Measurements from ENCODE around the gene UBE4A.
A peak's percentile ranks its signal among the peaks of the same experiment; 100 is the strongest.

UBE4A gene

GRCh38 chr11:118322721-118323120 lies 36.7 kb upstream of the UBE4A start:
- in situ Hi-C loops (cut with HindIII; ENCODE audit: low pct_unique_long_range_greater_than_20kb, low sequenced_read_pairs) = no loop called here
- no peak for TF ChIP-seq JUND (IDR thresholded peaks at IDR 0.05; ENCODE audit: low read depth)
- no peak for DNase-seq (ENCODE audit: low read depth in 1 of 2, low spot score in 1 of 2)

GRCh38 chr11:118325283-118325682 lies 34.1 kb upstream of the UBE4A start:
- no peak for DNase-seq (ENCODE audit: low read depth in 1 of 2, low spot score in 1 of 2)
- in situ Hi-C loops (cut with HindIII; ENCODE audit: low pct_unique_long_range_greater_than_20kb, low sequenced_read_pairs) = no loop called here
- no peak for TF ChIP-seq JUND (IDR thresholded peaks at IDR 0.05; ENCODE audit: low read depth)

GRCh38 chr11:118328745-118329144 lies 30.7 kb upstream of the UBE4A start:
- no peak for TF ChIP-seq JUND (IDR thresholded peaks at IDR 0.05; ENCODE audit: low read depth)

GRCh38 chr11:118334745-118335144 lies 24.7 kb upstream of the UBE4A start:
- no peak for TF ChIP-seq JUND (IDR thresholded peaks at IDR 0.05; ENCODE audit: low read depth)
- no peak for DNase-seq (ENCODE audit: low read depth in 1 of 2, low spot score in 1 of 2)
- in situ Hi-C loops (cut with HindIII; ENCODE audit: low pct_unique_long_range_greater_than_20kb, low sequenced_read_pairs) = no loop called here

More at GRCh38 chr11:118328745-118329144, 30.7 kb upstream of the UBE4A start:
- DNase-seq (ENCODE audit: low read depth in 1 of 2, low spot score in 1 of 2) = no peak
- in situ Hi-C loops (cut with HindIII; ENCODE audit: low pct_unique_long_range_greater_than_20kb, low sequenced_read_pairs) = no loop called here

- in situ Hi-C loops (cut with HindIII; ENCODE audit: low pct_unique_long_range_greater_than_20kb, low sequenced_read_pairs) = no loop called here
- TF ChIP-seq JUND (IDR thresholded peaks at IDR 0.05; ENCODE audit: low read depth) = no peak
- no peak for DNase-seq (ENCODE audit: low read depth in 1 of 2, low spot score in 1 of 2)
Observed at GRCh38 chr11:118338637-118339061, 20.8 kb upstream of the UBE4A start.

GRCh38 chr11:118339281-118339961 lies 20.0 kb upstream of the UBE4A start:
- no peak for DNase-seq (ENCODE audit: low read depth in 1 of 2, low spot score in 1 of 2)
- TF ChIP-seq JUND (IDR thresholded peaks at IDR 0.05; ENCODE audit: low read depth) = no peak
- in situ Hi-C loops (cut with HindIII; ENCODE audit: low pct_unique_long_range_greater_than_20kb, low sequenced_read_pairs) = no loop called here

GRCh38 chr11:118340449-118340848 lies 19.0 kb upstream of the UBE4A start:
- no peak for TF ChIP-seq JUND (IDR thresholded peaks at IDR 0.05; ENCODE audit: low read depth)
- in situ Hi-C loops (cut with HindIII; ENCODE audit: low pct_unique_long_range_greater_than_20kb, low sequenced_read_pairs) = no loop called here
- no peak for DNase-seq (ENCODE audit: low read depth in 1 of 2, low spot score in 1 of 2)

GRCh38 chr11:118341261-118341660 lies 18.1 kb upstream of the UBE4A start:
- no peak for TF ChIP-seq JUND (IDR thresholded peaks at IDR 0.05; ENCODE audit: low read depth)
- in situ Hi-C loops (cut with HindIII; ENCODE audit: low pct_unique_long_range_greater_than_20kb, low sequenced_read_pairs) = no loop called here
- no peak for DNase-seq (ENCODE audit: low read depth in 1 of 2, low spot score in 1 of 2)

- in situ Hi-C loops (cut with HindIII; ENCODE audit: low pct_unique_long_range_greater_than_20kb, low sequenced_read_pairs) = no loop called here
- no peak for TF ChIP-seq JUND (IDR thresholded peaks at IDR 0.05; ENCODE audit: low read depth)
- peak; percentile 33 to 37 for DNase-seq (ENCODE audit: low read depth in 1 of 2, low spot score in 1 of 2)
Observed at GRCh38 chr11:118341815-118342489, 17.4 kb upstream of the UBE4A start.

GRCh38 chr11:118342503-118343161 lies 16.8 kb upstream of the UBE4A start, which contains the start of gene CD3D:
CD3D (minus strand) TSS chr11:118342705; CDS start chr11:118342607, 98 bp downstream.
- no peak for DNase-seq (ENCODE audit: low read depth in 1 of 2, low spot score in 1 of 2)
- in situ Hi-C loops (cut with HindIII; ENCODE audit: low pct_unique_long_range_greater_than_20kb, low sequenced_read_pairs) = no loop called here
- TF ChIP-seq JUND (IDR thresholded peaks at IDR 0.05; ENCODE audit: low read depth) = no peak

GRCh38 chr11:118343248-118343647 lies 16.2 kb upstream of the UBE4A start:
- in situ Hi-C loops (cut with HindIII; ENCODE audit: low pct_unique_long_range_greater_than_20kb, low sequenced_read_pairs) = no loop called here
- TF ChIP-seq JUND (IDR thresholded peaks at IDR 0.05; ENCODE audit: low read depth) = no peak
- no peak for DNase-seq (ENCODE audit: low read depth in 1 of 2, low spot score in 1 of 2)

- in situ Hi-C loops (cut with HindIII; ENCODE audit: low pct_unique_long_range_greater_than_20kb, low sequenced_read_pairs) = no loop called here
- DNase-seq (ENCODE audit: low read depth in 1 of 2, low spot score in 1 of 2) = no peak
- TF ChIP-seq JUND (IDR thresholded peaks at IDR 0.05; ENCODE audit: low read depth) = no peak
Observed at GRCh38 chr11:118343981-118344515, 15.4 kb upstream of the UBE4A start, which contains the start of gene CD3G. CD3G (plus strand) TSS chr11:118344344; CDS start chr11:118344424, 80 bp downstream.

GRCh38 chr11:118349475-118349874 lies 9.9 kb upstream of the UBE4A start:
- no peak for DNase-seq (ENCODE audit: low read depth in 1 of 2, low spot score in 1 of 2)
- in situ Hi-C loops (cut with HindIII; ENCODE audit: low pct_unique_long_range_greater_than_20kb, low sequenced_read_pairs) = no loop called here
- TF ChIP-seq JUND (IDR thresholded peaks at IDR 0.05; ENCODE audit: low read depth) = no peak
